T-cell (primary cell): ENCODE results near the gene PCNX2. TPM values are rescaled to one million over a fixed set of nuclear protein-coding genes. Genes with fewer than 3 reads are reported as not detected.
"Not testable (repeated sequence)": the region's sequence is repeated elsewhere in the genome, so short reads cannot be mapped to it uniquely, and the experiment has no call there.

ENCODE experiments used
- ATAC-seq, 4 experiments: fragments of 200-7000 bp in 3 of 4; fragments of 150-1000 bp in 1 of 4; cut with Tn5 transposase; replicated peaks in 1 of 4; 1 replicate in 3 of 4; 2 replicates in 1 of 4; pipeline ENCODE4 v1.10.0; 2021; ENCODE audit warnings: moderate library complexity in 3 of 4, mild to moderate bottlenecking in 2 of 4, moderate number of reproducible peaks in 1 of 4
- CTCF ChIA-PET, 2 donors: fragments of 300-600 bp; sonication (Branson Sonifier 250); formaldehyde crosslinking; loops; one replicate each; lab custom pipeline; 2022; ENCODE audit warnings: antibody characterized with exemption in 2 of 2; lab: Charles Lee
- POLR2A ChIA-PET, 2 donors: fragments of 300-600 bp; sonication (Branson Sonifier 250); formaldehyde crosslinking; loops; one replicate each; lab custom pipeline; 2022; ENCODE audit warnings: antibody characterized with exemption in 2 of 2; lab: Charles Lee
- DNase-seq, 35 experiments: peaks; one replicate each; pipeline versions ENCODE4 v3.0.0 to v3.0.0-alpha.2; 2013 to 2023
- H3K27ac ChIP-seq: one replicate; pipeline ENCODE4 v1.5.1; 2013; ENCODE audit warnings: low read length
- H3K27me3 ChIP-seq, 2 experiments: replicated peaks in 1 of 2; 1 replicate in 1 of 2; 2 replicates in 1 of 2; pipeline versions ENCODE4 v1.6.1 to v1.7.0; 2013; ENCODE audit warnings: low read length in 1 of 2, mixed read lengths in 1 of 2; ENCODE audit not compliant: control insufficient read depth in 2 of 2, insufficient read depth in 2 of 2; ENCODE audit errors: extremely low read depth in 1 of 2
- H3K36me3 ChIP-seq, 2 donors: 1 replicate in 1 of 2; 2 replicates in 1 of 2; pipeline versions ENCODE4 v1.6.1 to v1.7.0; 2013; ENCODE audit warnings: low read length in 1 of 2; ENCODE audit not compliant: control insufficient read depth in 2 of 2, insufficient read depth in 1 of 2; ENCODE audit errors: extremely low read depth in 1 of 2
- H3K4me1 ChIP-seq, 2 experiments: 1 replicate in 1 of 2; 2 replicates in 1 of 2; pipeline versions ENCODE4 v1.6.1 to v1.7.0; 2013; ENCODE audit warnings: low read length in 2 of 2, mixed read lengths in 1 of 2; ENCODE audit not compliant: insufficient read depth in 2 of 2, control insufficient read depth in 1 of 2; ENCODE audit errors: extremely low read depth in 1 of 2
- H3K4me3 ChIP-seq, 2 donors: 1 replicate in 1 of 2; 2 replicates in 1 of 2; pipeline versions ENCODE4 v1.5.1 to v1.7.0; 2013; ENCODE audit warnings: mild to moderate bottlenecking in 2 of 2, low read length in 1 of 2, moderate library complexity in 1 of 2; ENCODE audit not compliant: control insufficient read depth in 1 of 2; ENCODE audit errors: extremely low read depth in 1 of 2
- H3K9me3 ChIP-seq: 2 replicates; pipeline ENCODE4 v1.7.0; 2013
- H3K27ac Mint-ChIP-seq, 2 donors: one replicate each; pipeline ENCODE4 v1.8.0; 2020 to 2021; ENCODE audit warnings: mild to moderate bottlenecking in 2 of 2, mixed read lengths in 2 of 2
- H3K27me3 Mint-ChIP-seq, 2 donors: one replicate each; pipeline ENCODE4 v1.8.0; 2021 to 2022; ENCODE audit warnings: mixed read lengths in 2 of 2
- H3K36me3 Mint-ChIP-seq: one replicate; pipeline ENCODE4 v1.8.0; 2021; ENCODE audit warnings: mixed read lengths
- H3K4me1 Mint-ChIP-seq, 3 donors: one replicate each; pipeline ENCODE4 v1.8.0; 2020 to 2022; ENCODE audit warnings: mixed read lengths in 3 of 3, mild to moderate bottlenecking in 1 of 3
- H3K4me3 Mint-ChIP-seq, 3 donors: one replicate each; pipeline ENCODE4 v1.8.0; 2020 to 2022; ENCODE audit warnings: mild to moderate bottlenecking in 3 of 3, mixed read lengths in 3 of 3, moderate library complexity in 3 of 3
- H3K9me3 Mint-ChIP-seq, 3 donors: one replicate each; pipeline ENCODE4 v1.8.0; 2020 to 2022; ENCODE audit warnings: mixed read lengths in 3 of 3
- WGBS: methylation state at CpG from one replicate; pipeline ENCODE4 v1.1.5; 2013; ENCODE audit warnings: missing lambda C conversion rate; ENCODE audit not compliant: insufficient coverage; 5-methylcytosine and 5-hydroxymethylcytosine counted together
- total RNA-seq, 35 experiments: library from RNA in 6 of 35; stranded (reverse) in 6 of 35; fragments of 120-200 nt in 1 of 35; gene quantifications; one replicate each; pipeline versions ENCODE4 v1.2.1 to v1.2.4 and lab custom pipeline; 2013 to 2026

PCNX2 gene
- total RNA-seq, 5 donors from 2014 or later (not counting 1 experiment from before 2014, with no cell fraction given) = 47.2 to 91.7 (median 68.6) TPM

- H3K4me1 ChIP-seq = no peaks in the 10 kb centered on the region
- Mint-ChIP-seq H3K4me1 (peaks cover 11 to 34% (median 23%) of the 10 kb centered on the region in 3 donors), H3K27ac (no peak overlapping the region), H3K27me3 (no peaks in the 10 kb centered on the region), H3K9me3 (no peaks in the 10 kb centered on the region), H3K4me3 (no peak overlapping the region), H3K36me3 (peaks cover 57% of the 10 kb centered on the region)
- H3K27me3 ChIP-seq = no peaks in the 10 kb centered on the region
- CTCF ChIA-PET = no interaction called here
- peaks cover 0 to 2% of the 10 kb centered on the region in 2 donors for H3K36me3 ChIP-seq
- no peaks in the 10 kb centered on the region for H3K9me3 ChIP-seq
- POLR2A ChIA-PET = no interaction called here
- no peak overlapping the region for H3K4me3 ChIP-seq
- DNase-seq = no peak
- no peak overlapping the region for H3K27ac ChIP-seq
- 88% methylated on average over 4 of the region's 5 CpGs for WGBS
- no peak for ATAC-seq
These were observed 181.4 kb downstream of the PCNX2 start for GRCh38 chr1:233114159-233114558.

- DNase-seq = peak in 10 of 35 experiments; percentile 1 to 43 (median 11)
These were observed 182.3 kb downstream of the PCNX2 start for GRCh38 chr1:233113009-233113879.

GRCh38 chr1:233112186-233113008 lies 183.1 kb downstream of the PCNX2 start:
- Mint-ChIP-seq H3K4me3 (no peak overlapping the region), H3K9me3 (no peaks in the 10 kb centered on the region), H3K4me1 (peaks cover 11 to 34% (median 23%) of the 10 kb centered on the region in 3 donors), H3K36me3 (peaks cover 72% of the 10 kb centered on the region), H3K27me3 (no peaks in the 10 kb centered on the region), H3K27ac (no peak overlapping the region)
- ATAC-seq (no peak), DNase-seq (no peak)
- H3K4me1 ChIP-seq = no peaks in the 10 kb centered on the region
- H3K4me3 ChIP-seq = no peak overlapping the region
- H3K27ac ChIP-seq = no peak overlapping the region
- H3K9me3 ChIP-seq = no peaks in the 10 kb centered on the region
- WGBS = 100% methylated on average over 2 of the region's 6 CpGs
- H3K27me3 ChIP-seq = no peaks in the 10 kb centered on the region
- ChIA-PET CTCF (no interaction called here), POLR2A (interaction anchor here in 1 of 2 donors (0.6 kb wide), 1 partner anchor 14 kb away, joined by 3 read pairs; no protein-coding TSS in a partner anchor)
- H3K36me3 ChIP-seq = peaks cover 5 to 6% of the 10 kb centered on the region in 2 donors

More at GRCh38 chr1:233113009-233113879, 182.3 kb downstream of the PCNX2 start:
- WGBS = 80% methylated on average over 4 of the region's 8 CpGs
- H3K36me3 ChIP-seq = peaks cover 2 to 4% of the 10 kb centered on the region in 2 donors
- H3K36me3 Mint-ChIP-seq = peaks cover 63% of the 10 kb centered on the region
- no peaks in the 10 kb centered on the region for H3K27me3 Mint-ChIP-seq
- H3K4me3 ChIP-seq = no peak overlapping the region
- ChIA-PET POLR2A (interaction anchor here in 1 of 2 donors (0.6 kb wide), 1 partner anchor 15 kb away, joined by 3 read pairs; no protein-coding TSS in a partner anchor), CTCF (no interaction called here)
- H3K9me3 ChIP-seq = no peaks in the 10 kb centered on the region
- no peak for ATAC-seq
- H3K4me3 Mint-ChIP-seq = no peak overlapping the region
- H3K4me1 Mint-ChIP-seq = peaks cover 11 to 34% (median 23%) of the 10 kb centered on the region in 3 donors
- no peaks in the 10 kb centered on the region for H3K9me3 Mint-ChIP-seq
- no peak overlapping the region for H3K27ac ChIP-seq
- no peak overlapping the region for H3K27ac Mint-ChIP-seq
- H3K27me3 ChIP-seq = no peaks in the 10 kb centered on the region
- H3K4me1 ChIP-seq = no peaks in the 10 kb centered on the region

GRCh38 chr1:233111731-233112130 lies 183.8 kb downstream of the PCNX2 start:
- Mint-ChIP-seq H3K9me3 (no peaks in the 10 kb centered on the region), H3K27ac (no peak overlapping the region), H3K36me3 (peaks cover 78% of the 10 kb centered on the region), H3K4me3 (no peak overlapping the region), H3K27me3 (no peaks in the 10 kb centered on the region), H3K4me1 (peaks cover 11 to 34% (median 23%) of the 10 kb centered on the region in 3 donors)
- H3K4me3 ChIP-seq = no peak overlapping the region
- ChIA-PET POLR2A (no interaction called here), CTCF (no interaction called here)
- H3K27ac ChIP-seq = no peak overlapping the region
- 100% methylated on average over 1 of the region's 2 CpGs for WGBS
- DNase-seq = no peak
- no peak for ATAC-seq
- H3K4me1 ChIP-seq = no peaks in the 10 kb centered on the region
- no peaks in the 10 kb centered on the region for H3K27me3 ChIP-seq
- peaks cover 5 to 6% of the 10 kb centered on the region in 2 donors for H3K36me3 ChIP-seq
- no peaks in the 10 kb centered on the region for H3K9me3 ChIP-seq

- ChIA-PET CTCF (no interaction called here), POLR2A (no interaction called here)
- no peak for ATAC-seq
- 100% methylated on average over 1 of the region's 6 CpGs for WGBS
- peaks cover 9 to 13% (median 10%) of the 10 kb centered on the region in 3 donors for H3K4me1 Mint-ChIP-seq
- Histone ChIP-seq H3K27me3 (no peaks in the 10 kb centered on the region), H3K9me3 (no peaks in the 10 kb centered on the region), H3K4me1 (no peaks in the 10 kb centered on the region), H3K27ac (no peak overlapping the region), H3K36me3 (peaks cover 4 to 5% of the 10 kb centered on the region in 2 donors), H3K4me3 (no peak overlapping the region)
- H3K27me3 Mint-ChIP-seq = no peaks in the 10 kb centered on the region
- no peak overlapping the region for H3K4me3 Mint-ChIP-seq
- H3K9me3 Mint-ChIP-seq = no peaks in the 10 kb centered on the region
- no peak for DNase-seq
- H3K36me3 Mint-ChIP-seq = peaks cover 70% of the 10 kb centered on the region
- no peak overlapping the region for H3K27ac Mint-ChIP-seq
These were observed 186.4 kb downstream of the PCNX2 start for GRCh38 chr1:233109096-233109495.

- CTCF ChIA-PET, H3K4me3 Mint-ChIP-seq: not testable (repeated sequence)
- peaks cover 70% of the 10 kb centered on the region for H3K36me3 Mint-ChIP-seq
These were observed 187.8 kb downstream of the PCNX2 start for GRCh38 chr1:233107716-233108130.

More at GRCh38 chr1:233107716-233108130, 187.8 kb downstream of the PCNX2 start:
- not testable (repeated sequence) for H3K9me3 Mint-ChIP-seq, H3K27me3 Mint-ChIP-seq, H3K27ac ChIP-seq, H3K27ac Mint-ChIP-seq, H3K4me1 ChIP-seq, H3K9me3 ChIP-seq, H3K4me3 ChIP-seq, ATAC-seq, H3K36me3 ChIP-seq, H3K4me1 Mint-ChIP-seq, H3K27me3 ChIP-seq, DNase-seq
- WGBS = 100% methylated on average over 1 of the region's 6 CpGs
- POLR2A ChIA-PET = interaction anchor here in 1 of 2 donors (0.7 kb wide), 1 partner anchor 42 kb away, joined by 5 read pairs; no protein-coding TSS in a partner anchor
